HAP-1 (cell line): ENCODE results near the gene ACAT2.
A peak's percentile ranks its signal among the peaks of the same experiment; 100 is the strongest.
"Not testable (repeated sequence)": the region's sequence is repeated elsewhere in the genome, so short reads cannot be mapped to it uniquely, and the experiment has no call there.

Source experiments
- DNase-seq, 2 experiments: peaks; one replicate each; pipeline ENCODE4 v3.0.0-alpha.2; 2016 to 2020; ENCODE audit warnings: low spot score in 2 of 2
- H3K27me3 ChIP-seq: fragments of 250-450 bp; sonication (Bioruptor Pico); 2 replicates; pipeline ENCODE4 v1.5.1; 2020; ENCODE audit warnings: low read depth, mild to moderate bottlenecking, moderate library complexity
- H3K36me3 ChIP-seq: fragments of 250-450 bp; sonication (Bioruptor Pico); replicated peaks from 2 replicates; pipeline ENCODE4 v1.5.1; 2020; ENCODE audit warnings: mild to moderate bottlenecking
- H3K4me1 ChIP-seq: fragments of 250-450 bp; sonication (Bioruptor Pico); 2 replicates; pipeline ENCODE4 v1.5.1; 2020; ENCODE audit warnings: mild to moderate bottlenecking
- H3K4me3 ChIP-seq: fragments of 250-450 bp; sonication (Bioruptor Pico); 2 replicates; pipeline ENCODE4 v1.5.1; 2020; ENCODE audit warnings: mild to moderate bottlenecking, moderate library complexity
- H3K9me3 ChIP-seq: fragments of 250-450 bp; sonication (Bioruptor Pico); 2 replicates; pipeline ENCODE4 v1.5.1; 2020; ENCODE audit warnings: mild to moderate bottlenecking, moderate library complexity
- in situ Hi-C: fragments of 300-500 bp; cut with MboI; formaldehyde crosslinking; loops from 3 replicates; pipeline ENCODE4 v1.14.3; 2020; ENCODE audit warnings: low sequenced_read_pairs, inconsistent platforms, mixed read lengths

ACAT2 gene

DNA sequence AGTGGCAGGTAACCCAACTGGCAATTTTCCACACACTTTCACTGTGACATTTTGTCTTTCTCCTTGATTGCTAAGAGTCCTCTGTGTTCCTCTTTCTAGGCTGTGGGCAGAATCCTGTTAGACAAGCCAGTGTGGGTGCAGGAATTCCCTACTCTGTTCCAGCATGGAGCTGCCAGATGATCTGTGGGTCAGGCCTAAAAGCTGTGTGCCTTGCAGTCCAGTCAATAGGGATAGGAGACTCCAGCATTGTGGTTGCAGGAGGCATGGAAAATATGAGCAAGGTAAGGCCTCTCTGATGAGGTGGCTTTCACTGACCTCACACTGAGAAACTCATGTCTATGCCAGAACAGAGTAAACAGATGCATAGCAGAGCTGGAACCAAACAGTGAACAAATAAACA, 5.1 kb downstream of the ACAT2 start:
- Histone ChIP-seq H3K36me3 (peaks cover 83% of the 10 kb centered on the region), H3K9me3 (no peaks in the 10 kb centered on the region), H3K4me1 (peaks cover 4% of the 10 kb centered on the region), H3K27me3 (no peaks in the 10 kb centered on the region), H3K4me3 (no peak overlapping the region)
- in situ Hi-C loops = no loop called here
- no peak for DNase-seq

DNA sequence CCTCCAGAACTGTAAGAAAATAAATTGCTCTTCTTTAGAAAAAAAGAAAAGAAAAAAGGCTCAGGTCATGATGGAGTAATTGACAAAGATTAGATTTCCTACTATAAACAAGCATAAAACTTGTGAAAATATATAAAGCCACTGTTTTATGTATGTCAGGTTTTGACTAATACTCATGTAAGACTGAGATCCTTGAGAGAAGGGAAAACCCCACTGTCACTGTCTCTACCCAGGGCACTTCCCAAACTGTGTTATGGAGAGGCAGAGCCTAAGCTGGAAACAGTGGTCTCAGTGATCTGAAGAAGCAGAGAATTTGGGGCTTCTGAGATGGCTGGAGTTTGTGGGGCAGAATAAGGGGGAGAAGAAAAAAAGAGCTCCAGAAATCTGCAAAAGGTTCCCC, 7.6 kb downstream of the ACAT2 start:
- Histone ChIP-seq H3K9me3 (no peaks in the 10 kb centered on the region), H3K4me1 (no peaks in the 10 kb centered on the region), H3K4me3 (no peak overlapping the region), H3K36me3 (peaks cover 80% of the 10 kb centered on the region), H3K27me3 (no peaks in the 10 kb centered on the region)
- no peak for DNase-seq
- in situ Hi-C loops = no loop called here

DNA sequence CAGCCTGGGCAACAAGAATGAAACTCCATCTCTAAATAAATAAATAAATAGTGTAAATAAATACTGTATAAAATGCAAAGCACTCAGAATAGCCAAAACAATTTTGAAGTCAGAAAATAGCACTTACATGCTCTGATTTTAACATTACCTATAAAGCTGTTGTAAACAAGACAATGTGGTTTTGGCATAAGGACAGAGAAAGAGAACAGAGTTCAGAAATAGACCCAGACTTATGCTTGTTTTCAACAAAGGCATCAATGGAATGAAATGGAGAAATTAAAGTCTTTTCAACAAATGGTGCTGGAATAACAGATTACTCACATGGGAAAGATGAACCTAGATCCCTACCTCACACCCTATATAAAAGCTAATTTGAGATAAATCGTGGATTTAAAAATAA, 10.4 kb downstream of the ACAT2 start:
- no peaks in the 10 kb centered on the region for H3K9me3 ChIP-seq
- DNase-seq = no peak
- H3K27me3 ChIP-seq = no peaks in the 10 kb centered on the region
- in situ Hi-C loops = no loop called here
- no peaks in the 10 kb centered on the region for H3K4me1 ChIP-seq
- peaks cover 67% of the 10 kb centered on the region for H3K36me3 ChIP-seq
- H3K4me3 ChIP-seq = no peak overlapping the region

DNA sequence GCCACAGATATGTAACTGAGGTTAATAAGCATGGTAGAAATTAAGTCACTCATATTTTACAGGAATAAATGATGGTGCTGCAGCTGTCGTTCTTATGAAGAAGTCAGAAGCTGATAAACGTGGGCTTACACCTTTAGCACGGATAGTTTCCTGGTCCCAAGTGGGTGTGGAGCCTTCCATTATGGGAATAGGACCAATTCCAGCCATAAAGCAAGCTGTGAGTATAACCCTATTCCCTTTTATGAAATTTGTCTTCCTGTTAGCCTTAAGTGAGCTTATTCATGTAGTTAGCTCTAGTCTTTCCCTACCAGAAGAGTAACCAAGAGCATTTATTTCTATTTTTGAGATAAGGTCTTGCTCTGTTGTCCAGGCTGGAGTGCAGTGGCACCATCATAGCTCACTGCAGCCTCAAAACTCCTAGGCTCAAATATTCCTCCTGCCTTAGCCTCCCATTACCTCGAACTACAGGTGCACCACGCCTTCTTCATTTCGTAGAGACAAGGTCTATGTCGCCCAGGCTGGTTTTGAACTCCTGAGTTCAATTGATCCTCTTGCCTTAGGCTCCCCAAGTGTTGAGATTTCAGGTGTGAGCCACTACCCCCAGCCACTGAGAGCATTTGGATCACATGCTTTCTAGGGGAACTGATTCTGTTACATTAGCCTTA, 15.5 kb downstream of the ACAT2 start:
- Histone ChIP-seq H3K9me3 (no peaks in the 10 kb centered on the region), H3K36me3 (peaks cover 71% of the 10 kb centered on the region), H3K4me3 (no peak overlapping the region), H3K4me1 (no peaks in the 10 kb centered on the region; the same call in 1 of the 2 replicates), H3K27me3 (no peaks in the 10 kb centered on the region)
- DNase-seq = no peak
- in situ Hi-C loops = no loop called here

DNA sequence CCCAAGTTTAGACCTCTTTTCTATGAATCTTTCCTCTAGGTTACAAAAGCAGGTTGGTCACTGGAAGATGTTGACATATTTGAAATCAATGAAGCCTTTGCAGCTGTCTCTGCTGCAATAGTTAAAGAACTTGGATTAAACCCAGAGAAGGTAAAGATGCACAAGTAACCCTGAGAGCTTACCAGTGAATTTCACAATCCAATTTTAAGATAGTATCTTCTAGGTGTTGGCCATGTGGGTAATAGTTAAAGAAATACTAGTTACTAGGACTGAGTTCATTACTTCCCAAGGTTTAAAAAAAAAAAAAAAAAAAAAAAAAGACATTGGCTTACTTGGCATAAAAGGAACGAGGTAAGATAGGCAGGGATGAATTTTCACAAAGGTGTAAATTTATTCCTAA, 16.3 kb downstream of the ACAT2 start:
- Histone ChIP-seq H3K36me3 (peaks cover 77% of the 10 kb centered on the region), H3K4me1 (no peaks in the 10 kb centered on the region; the same call in 1 of the 2 replicates), H3K27me3 (no peaks in the 10 kb centered on the region), H3K9me3 (no peaks in the 10 kb centered on the region), H3K4me3 (no peak overlapping the region)
- no peak for DNase-seq
- in situ Hi-C loops = no loop called here

DNA sequence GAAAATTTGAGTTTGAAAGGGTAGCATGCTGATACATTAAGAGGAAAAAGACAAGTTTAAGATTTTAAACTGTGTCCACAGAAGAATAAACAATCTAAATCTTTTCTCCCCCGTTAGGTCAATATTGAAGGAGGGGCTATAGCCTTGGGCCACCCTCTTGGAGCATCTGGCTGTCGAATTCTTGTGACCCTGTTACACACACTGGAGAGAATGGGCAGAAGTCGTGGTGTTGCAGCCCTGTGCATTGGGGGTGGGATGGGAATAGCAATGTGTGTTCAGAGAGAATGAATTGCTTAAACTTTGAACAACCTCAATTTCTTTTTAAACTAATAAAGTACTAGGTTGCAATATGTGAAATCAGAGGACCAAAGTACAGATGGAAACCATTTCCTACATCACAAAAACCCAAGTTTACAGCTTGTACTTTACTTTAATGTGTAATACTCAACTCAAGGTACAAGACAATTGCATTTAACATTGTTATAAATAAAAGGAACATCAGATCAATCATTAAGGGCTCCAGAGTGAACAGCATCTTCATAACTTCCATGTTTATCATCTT, 16.8 kb downstream of the ACAT2 start:
- no peaks in the 10 kb centered on the region for H3K27me3 ChIP-seq
- H3K4me1 ChIP-seq = no peaks in the 10 kb centered on the region; the same call in 1 of the 2 replicates
- H3K9me3 ChIP-seq = no peaks in the 10 kb centered on the region
- in situ Hi-C loops = no loop called here
- DNase-seq = no peak
- peaks cover 82% of the 10 kb centered on the region for H3K36me3 ChIP-seq
- no peak overlapping the region for H3K4me3 ChIP-seq

DNA sequence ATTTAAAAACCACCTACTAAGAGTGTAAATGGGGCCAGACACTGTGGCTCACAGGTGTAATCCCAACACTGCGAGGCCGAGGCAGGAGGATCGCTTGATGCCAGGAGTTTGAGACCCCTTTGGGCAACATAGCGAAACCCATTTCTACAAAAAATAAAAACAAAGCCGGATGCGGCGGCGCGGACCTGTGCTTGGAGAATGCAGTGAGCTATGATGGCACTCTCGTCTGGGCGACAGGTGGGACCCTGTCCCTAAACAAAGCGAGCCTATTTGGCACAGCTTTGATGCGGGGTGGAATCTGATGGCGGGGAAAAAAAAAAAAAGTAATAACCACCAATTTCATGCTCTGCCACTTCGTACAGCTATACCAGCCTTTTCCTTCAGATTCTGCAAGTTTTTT, 26.4 kb downstream of the ACAT2 start:
- Histone ChIP-seq H3K4me3 (peak overlapping the region; percentile 89), H3K4me1 (peaks cover 26% of the 10 kb centered on the region), H3K9me3 (no peaks in the 10 kb centered on the region), H3K27me3 (no peaks in the 10 kb centered on the region), H3K36me3 (peaks cover 60% of the 10 kb centered on the region)
- in situ Hi-C loops = no loop called here
- no peak for DNase-seq

DNA sequence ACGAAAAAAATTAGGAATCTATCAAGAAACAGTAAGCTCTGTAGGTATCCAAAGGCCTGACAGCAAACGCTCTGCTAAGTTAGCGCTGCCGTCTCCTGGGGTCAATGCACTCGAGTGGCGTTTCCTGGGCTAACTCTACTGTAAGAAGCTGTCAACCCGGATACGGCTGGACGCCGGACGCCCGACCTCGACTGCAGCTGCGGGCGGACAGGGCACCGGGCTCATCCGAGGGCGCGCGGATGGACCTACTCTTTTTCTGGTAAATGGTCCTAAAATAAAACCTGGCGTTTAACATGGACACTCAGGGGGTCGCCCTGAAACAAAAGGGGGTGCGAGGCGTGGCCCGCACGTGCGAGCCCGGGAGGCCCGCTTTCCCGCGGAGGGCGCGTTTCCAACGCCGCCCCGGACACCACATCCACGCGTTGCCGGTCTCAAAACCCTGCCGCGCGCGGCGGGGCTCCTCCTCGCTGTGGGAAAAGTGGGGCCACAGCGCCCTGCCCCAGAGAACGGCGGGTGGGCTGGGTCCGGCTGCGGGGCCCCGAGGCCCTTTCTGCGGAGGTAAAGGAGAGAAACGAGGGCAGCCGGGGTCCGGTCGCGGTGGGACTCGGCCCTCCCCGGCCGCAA, 27.0 kb downstream of the ACAT2 start:
- in situ Hi-C loops = no loop called here
- H3K36me3 ChIP-seq = peaks cover 60% of the 10 kb centered on the region
- DNase-seq = peak in 1 of 2 experiments; percentile 51

DNA sequence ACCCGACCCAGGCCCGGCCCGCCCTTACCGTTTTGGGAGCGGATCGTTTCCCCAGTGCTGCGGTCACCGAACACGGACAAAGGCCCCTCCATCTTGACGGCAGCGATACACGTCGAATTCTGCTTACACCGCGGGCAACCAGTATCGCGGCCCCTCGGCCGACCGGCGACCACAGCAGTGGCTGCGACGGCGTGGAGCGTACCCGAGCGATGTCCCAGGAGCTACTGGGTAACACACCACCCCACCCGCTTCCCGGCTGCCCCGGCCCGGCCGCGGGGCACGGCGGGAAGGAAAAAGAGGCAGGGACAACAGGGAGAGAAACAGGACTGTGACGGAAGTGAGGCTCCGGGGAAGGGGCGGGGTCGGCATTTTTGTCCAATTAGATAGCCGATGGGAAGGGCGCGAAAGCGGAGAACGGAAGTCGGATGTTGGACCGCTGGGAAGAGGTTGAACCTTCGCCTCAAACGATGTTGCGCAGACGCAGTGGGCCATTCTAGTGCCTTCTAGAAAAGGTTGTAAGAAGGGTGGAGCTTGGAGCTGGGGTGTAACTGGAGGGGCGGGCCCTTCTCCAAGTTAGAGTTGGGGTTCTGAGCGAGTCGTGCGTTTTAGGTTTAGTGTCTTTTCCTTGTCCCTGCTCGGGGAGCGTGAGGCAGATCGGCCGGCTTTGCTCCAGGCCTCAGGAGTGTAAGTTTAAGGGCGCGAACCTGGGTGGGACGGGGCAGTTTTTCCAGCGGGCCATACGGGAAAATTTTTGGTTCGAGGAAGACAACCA, 27.7 kb downstream of the ACAT2 start, which contains the start of gene TCP1:
TSS of gene TCP1 (minus strand) at position 226 of the 772 bp plus-strand sequence. CDS start at position 92, 134 bp downstream.
- peak; percentile 99 to 100 for DNase-seq
- peaks cover 37% of the 10 kb centered on the region for H3K4me1 ChIP-seq
- H3K36me3 ChIP-seq = peaks cover 60% of the 10 kb centered on the region
- in situ Hi-C loops = no loop called here
- no peaks in the 10 kb centered on the region for H3K9me3 ChIP-seq
- H3K4me3 ChIP-seq = peak within 1 kb of the TSS; percentile 89
- no peaks in the 10 kb centered on the region for H3K27me3 ChIP-seq

More for the DNA sequence above, 27.0 kb downstream of the ACAT2 start:
- Histone ChIP-seq H3K4me3 (peak overlapping the region; percentile 89), H3K9me3 (no peaks in the 10 kb centered on the region), H3K4me1 (peaks cover 30% of the 10 kb centered on the region), H3K27me3 (no peaks in the 10 kb centered on the region)

DNA sequence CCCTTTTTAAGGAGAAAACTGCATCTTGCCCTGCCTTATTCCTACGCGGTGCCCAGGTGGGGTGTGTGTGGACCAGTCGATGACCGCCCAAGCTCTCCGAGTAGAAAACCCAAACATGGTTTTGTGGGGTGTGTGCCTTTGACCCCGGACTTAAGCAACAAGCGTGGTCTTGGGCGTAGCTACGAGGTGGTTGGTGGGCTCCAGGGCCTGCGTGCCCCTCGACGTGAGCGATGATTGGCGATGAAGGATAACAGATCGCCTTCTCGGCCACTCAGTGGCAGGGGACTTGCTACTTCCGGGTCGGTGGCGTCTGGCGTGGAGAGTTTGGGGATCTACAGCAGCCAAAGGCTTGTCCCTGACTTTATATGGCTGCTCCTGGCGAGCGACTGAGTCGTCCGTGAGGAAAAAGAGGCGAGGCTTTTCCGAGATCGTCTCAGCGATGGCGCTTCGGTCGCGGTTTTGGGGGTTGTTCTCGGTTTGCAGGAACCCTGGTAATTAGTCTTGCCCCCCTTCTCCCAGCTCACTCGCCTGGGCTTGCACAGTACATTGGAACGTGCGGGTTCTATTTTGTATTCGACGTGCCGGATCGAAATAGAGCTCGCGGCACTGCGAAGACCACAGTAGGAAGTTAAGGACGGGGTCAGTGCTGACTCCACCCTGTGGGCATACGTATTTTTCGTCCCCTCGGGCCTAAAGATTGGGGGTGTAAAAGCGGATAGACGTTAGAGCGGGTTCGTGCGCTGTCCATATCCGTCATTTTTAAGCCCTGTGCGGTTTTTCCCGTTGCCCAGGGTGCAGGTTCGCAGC, 28.5 kb downstream of the ACAT2 start, which contains the start of gene MRPL18:
TSS of gene MRPL18 (plus strand) at position 319 of the 807 bp plus-strand sequence. CDS start at position 440, 121 bp downstream.
- peaks cover 37% of the 10 kb centered on the region for H3K4me1 ChIP-seq
- in situ Hi-C loops = no loop called here
- no peaks in the 10 kb centered on the region for H3K27me3 ChIP-seq
- DNase-seq = peak; percentile 94 to 95
- H3K36me3 ChIP-seq = peaks cover 52% of the 10 kb centered on the region
- H3K9me3 ChIP-seq = no peaks in the 10 kb centered on the region
- peak within 1 kb of the TSS; percentile 89 for H3K4me3 ChIP-seq

DNA sequence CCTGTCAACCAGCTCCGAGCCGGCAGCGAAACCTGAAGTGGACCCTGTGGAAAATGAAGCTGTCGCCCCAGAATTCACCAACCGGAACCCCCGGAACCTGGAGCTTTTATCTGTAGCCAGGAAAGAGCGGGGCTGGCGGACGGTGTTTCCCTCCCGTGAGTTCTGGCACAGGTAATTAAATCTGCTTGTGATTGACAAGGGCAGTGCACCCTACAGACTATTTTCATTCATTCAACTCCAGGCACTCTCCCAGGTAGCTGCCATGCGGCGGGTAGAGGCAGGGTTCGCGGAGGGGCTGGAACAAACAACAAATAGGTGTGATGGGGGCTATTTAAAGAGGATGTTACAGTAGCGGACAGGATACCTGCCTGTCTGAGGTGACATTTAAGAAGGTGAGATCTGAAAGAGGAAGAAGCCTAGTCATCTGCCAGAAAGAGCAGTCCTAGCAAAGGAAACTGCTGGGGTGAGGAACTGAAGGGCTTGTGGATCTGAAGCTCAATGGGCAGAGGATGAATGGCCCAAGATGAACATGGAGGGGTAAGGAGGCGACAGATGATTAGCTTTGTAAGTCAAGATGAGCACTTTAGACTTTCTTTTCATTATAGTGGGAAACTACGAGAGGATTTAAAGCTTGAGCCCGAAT, 29.2 kb downstream of the ACAT2 start:
- Histone ChIP-seq H3K9me3 (no peaks in the 10 kb centered on the region), H3K27me3 (no peaks in the 10 kb centered on the region), H3K4me1 (peaks cover 41% of the 10 kb centered on the region), H3K4me3 (peak overlapping the region; percentile 89), H3K36me3 (peaks cover 48% of the 10 kb centered on the region)
- peak; percentile 25 to 41 for DNase-seq
- in situ Hi-C loops = no loop called here

DNA sequence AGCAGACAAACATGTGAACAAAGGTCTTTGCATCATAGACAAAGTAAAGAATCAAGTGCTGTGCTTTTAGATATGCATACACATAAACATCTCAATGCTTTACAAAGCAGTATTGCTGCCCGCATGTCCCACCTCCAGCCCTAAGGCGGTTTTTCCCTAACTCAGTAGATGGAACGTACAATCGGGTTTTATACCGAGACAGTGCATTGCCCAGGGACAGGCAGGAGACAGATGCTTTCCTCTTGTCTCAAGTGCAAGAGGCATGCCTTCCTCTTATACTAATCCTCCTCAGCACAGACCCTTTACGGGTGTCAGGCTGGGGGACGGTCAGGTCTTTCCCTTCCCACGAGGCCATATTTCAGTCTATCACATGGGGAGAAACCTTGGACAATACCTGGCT, 33.1 kb downstream of the ACAT2 start:
- H3K27me3 ChIP-seq = not testable (repeated sequence)
- H3K36me3 ChIP-seq = peaks cover 63% of the 10 kb centered on the region
- peak; percentile 79 to 85 for DNase-seq

DNA sequence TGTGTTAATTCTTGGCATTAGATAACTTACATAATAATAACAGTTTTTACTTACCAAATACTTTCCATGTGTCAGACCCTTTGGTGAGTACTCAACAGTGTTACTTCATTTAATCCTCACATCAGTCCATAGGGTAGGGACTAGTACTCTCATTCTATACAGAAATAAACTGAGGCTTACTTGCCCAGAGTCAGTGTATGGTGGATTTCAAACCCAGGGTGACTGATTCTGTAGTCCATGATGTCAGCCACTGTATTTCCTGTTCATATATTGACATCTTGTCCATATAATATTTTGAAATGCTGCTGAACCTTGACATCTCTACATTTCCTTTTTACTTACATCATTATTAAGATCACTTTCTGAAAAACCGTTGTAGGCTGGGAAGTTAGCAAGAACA, 35.7 kb downstream of the ACAT2 start:
- Histone ChIP-seq H3K27me3 (no peaks in the 10 kb centered on the region), H3K36me3 (peaks cover 52% of the 10 kb centered on the region), H3K9me3 (no peaks in the 10 kb centered on the region), H3K4me1 (peaks cover 43% of the 10 kb centered on the region), H3K4me3 (no peak overlapping the region)
- in situ Hi-C loops = no loop called here
- DNase-seq = no peak

More for the DNA sequence above, 33.1 kb downstream of the ACAT2 start:
- in situ Hi-C loops, H3K4me3 ChIP-seq, H3K9me3 ChIP-seq: not testable (repeated sequence)
- peaks cover 32% of the 10 kb centered on the region for H3K4me1 ChIP-seq
